ENCODE results near the gene ZDHHC24.

ZDHHC24 gene

DNA sequence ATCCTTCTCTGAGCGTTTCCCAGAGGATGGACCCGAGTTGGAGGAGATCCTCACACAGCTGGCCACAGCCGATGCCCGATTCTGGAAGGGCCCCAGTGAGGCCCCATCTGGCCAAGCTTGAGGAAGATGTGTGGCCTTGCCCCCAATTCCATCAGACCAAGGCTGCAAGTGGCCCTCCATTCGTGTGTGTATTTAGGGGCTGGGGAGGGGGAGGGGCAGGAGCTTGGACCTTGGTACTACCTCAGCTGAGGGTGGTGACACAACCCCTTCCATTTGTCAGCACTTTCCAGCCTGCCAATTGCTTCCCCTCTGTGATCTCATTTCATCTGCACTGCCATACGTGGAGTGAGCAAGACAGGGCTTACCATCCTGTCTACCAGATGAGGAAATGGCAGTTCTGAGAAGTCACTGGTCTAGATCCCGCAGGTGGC, 36.7 kb downstream of the ZDHHC24 start:
- intact Hi-C loops (cut with DNase I), result no loop called here
- DNase-seq, result peak in 2 of 10 donors; percentile 57 to 67

DNA sequence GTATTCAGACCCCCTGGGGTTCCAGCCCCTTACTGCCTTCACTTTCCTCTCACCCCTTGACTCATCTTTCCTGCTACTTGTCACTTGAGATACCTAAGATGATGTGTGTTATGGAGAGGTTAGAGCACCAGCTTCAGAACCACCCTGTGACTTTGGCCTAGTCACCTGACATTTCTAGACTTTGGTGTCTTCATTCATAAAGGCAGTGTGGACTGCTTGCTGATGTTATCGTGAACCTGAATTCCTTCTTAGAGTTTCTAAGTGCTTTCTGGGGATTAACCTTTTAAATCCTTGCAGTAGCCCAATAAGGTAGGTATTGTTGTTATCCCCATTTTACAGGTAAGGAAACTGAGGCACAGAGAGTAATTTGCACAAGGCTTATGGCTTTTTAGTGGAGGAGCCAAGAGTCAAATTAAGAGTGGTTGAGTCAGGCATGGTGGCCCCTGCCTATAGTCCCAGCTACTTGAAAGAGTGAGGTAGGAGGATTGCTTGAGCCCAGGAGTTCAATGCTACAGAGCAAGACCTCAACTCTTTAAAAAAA, 40.5 kb downstream of the ZDHHC24 start:
- DNase-seq, result no peak
- intact Hi-C loops (cut with DNase I), result no loop called here

DNA sequence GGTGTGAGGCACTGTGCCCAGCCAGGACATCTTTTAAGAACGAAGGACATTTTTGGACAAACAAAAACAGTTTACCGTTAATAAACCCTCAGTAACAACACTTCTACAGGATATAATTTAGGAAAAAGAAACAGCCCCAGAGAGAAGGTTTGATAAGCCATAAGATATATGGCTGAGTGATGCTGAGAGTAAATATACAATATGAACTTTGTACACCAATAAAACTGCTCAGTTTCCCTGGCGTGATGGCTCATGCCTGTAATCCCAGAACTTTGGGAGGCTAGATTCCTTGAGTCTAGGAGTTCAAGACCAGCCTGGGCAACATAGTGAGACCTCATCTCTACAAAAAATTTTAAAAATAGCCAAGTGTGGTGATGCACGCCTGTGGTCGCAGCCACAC, 47.3 kb downstream of the ZDHHC24 start:
- intact Hi-C loops (cut with DNase I), result no loop called here
- DNase-seq, result no peak

DNA sequence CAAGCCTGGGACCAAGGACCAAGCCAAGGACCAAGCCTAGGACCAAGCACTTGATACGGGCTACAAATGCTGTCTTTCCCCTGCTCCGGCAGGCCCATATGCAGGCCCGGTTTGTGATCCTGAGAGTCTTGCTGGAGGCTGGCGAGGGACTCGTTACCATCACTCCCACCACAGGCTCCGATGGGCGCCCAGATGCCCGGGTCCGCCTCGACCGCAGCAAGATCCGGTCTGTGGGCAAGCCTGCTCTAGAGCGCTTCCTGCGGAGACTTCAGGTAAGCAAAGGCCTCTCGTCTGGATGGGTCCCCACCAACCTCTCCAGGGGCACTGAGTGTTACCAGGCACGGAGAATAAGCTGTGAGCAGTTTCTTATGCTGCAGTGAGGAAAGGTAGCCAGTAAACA, 48.6 kb downstream of the ZDHHC24 start:
- intact Hi-C loops (cut with DNase I), result no loop called here
- DNase-seq, result peak in 2 of 10 donors; percentile 59 to 70

DNA sequence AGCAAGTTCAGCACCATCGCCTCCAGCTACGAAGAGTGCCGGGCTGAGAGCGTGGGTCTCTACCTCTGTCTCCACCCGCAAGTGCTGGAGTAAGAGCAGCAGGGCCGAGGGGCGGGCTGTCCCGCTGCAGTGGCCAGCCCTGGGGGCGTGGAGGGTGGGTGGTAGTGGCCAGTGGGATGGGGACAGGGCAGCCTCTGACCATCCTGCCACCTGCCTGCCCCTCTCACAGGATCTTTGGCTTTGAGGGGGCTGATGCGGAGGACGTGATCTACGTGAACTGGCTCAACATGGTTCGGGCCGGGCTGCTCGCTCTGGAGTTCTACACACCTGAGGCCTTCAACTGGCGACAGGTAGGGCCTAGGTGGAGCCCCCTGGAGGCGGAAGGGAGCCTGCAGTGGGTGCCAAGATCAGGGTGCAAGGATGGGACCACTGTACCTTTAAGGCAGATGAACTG, 50.4 kb downstream of the ZDHHC24 start:
- peak in 2 of 10 donors; percentile 58 to 70 for DNase-seq
- intact Hi-C loops (cut with DNase I), result no loop called here

DNA sequence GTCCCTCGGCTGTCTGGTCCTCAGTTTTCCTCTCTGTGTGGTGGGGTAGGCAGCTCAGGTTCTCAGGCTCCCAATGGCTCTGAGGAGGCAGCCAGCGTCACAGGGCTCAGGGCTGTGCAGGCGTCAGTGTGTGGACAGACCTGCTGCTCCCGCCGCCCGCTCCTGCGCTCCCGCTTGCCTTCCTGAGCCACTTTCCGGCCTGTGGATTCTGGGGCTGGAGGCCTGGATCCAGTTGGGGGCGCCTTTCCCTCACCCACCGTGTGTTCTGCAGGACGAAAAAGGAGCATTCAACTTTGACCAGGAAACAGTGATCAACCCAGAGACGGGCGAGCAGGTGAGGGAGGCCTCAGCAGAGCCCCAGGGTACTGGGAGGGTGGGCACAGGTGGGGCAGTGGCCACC, 50.9 kb downstream of the ZDHHC24 start:
- peak in 2 of 10 donors; percentile 35 to 76 for DNase-seq
- intact Hi-C loops (cut with DNase I), result no loop called here

DNA sequence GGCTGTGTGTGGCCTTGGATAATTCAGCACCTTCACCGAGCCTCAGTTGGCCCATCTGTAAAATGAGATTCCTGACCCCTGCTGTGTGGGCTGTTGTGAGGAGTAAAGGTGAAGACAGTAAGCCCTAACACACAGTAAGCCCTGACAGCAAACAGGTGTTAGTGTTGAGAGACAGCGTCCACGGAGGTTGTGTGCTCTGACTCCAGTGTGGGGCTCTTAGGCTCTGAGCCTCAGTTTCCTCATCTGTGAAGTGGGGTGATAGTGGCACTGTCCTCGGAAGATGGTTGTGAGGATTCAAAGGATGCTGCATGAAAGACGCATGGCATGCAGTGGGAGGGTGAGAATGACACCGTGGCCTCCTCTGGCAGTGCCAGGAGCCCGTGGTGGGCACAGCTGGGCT, 51.4 kb downstream of the ZDHHC24 start:
- intact Hi-C loops (cut with DNase I), result no loop called here
- DNase-seq, result peak in 1 of 10 donors; percentile 49

DNA sequence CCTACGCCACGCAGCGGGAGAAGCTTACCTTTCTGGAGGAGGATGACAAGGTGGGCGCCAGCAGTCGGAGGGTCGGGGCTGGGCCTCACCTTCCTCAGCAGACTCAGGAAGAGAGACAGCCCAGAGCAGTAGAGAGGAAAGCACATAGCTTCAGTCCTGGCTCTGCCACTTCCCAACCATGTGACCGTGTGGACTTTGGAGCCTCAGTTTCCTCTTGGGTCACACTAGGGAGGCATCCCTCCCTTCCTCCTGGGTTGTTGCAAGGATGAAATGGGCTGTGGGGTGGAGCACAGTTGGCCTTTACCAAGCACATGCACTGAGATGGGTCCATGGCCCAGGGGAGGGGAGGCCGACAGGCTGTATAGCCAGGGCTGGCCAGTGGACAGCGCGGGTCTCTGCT, 52.7 kb downstream of the ZDHHC24 start:
- intact Hi-C loops (cut with DNase I), result no loop called here
- DNase-seq, result peak in 1 of 10 donors; percentile 51

DNA sequence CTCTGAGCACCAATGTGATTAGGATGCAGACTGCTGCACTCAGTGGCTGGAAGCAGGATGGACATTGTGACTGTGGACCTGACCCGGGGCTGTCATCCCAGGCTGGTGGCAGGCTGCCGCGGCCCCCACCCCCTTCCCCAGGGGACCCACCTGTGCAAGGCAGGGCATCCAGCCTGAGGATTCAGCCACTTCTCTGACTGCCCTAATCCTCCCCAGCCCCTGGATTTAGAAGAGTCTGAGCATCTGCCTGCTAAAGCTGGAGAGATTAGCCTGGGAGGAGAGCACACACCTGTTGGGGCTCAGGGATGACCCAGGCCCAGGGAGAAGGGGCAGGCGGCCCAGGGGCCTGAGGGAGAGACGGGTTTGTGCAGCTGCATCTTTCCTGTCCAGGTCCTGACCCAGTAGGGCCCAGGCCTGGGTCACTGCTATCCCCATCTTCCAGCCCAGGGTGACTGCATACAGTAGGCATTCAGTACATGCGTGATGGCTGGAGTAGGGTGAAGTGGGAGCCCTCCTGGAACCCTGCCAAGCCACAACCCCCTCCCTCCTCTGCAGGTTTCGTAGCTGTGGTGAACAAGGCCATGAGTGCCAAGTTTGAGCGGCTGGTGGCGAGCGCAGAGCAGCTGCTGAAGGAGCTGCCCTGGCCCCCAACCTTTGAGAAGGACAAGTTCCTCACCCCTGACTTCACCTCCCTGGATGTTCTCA, 53.5 kb downstream of the ZDHHC24 start:
- intact Hi-C loops (cut with DNase I), result no loop called here
- peak in 1 of 10 donors; percentile 56 for DNase-seq

DNA sequence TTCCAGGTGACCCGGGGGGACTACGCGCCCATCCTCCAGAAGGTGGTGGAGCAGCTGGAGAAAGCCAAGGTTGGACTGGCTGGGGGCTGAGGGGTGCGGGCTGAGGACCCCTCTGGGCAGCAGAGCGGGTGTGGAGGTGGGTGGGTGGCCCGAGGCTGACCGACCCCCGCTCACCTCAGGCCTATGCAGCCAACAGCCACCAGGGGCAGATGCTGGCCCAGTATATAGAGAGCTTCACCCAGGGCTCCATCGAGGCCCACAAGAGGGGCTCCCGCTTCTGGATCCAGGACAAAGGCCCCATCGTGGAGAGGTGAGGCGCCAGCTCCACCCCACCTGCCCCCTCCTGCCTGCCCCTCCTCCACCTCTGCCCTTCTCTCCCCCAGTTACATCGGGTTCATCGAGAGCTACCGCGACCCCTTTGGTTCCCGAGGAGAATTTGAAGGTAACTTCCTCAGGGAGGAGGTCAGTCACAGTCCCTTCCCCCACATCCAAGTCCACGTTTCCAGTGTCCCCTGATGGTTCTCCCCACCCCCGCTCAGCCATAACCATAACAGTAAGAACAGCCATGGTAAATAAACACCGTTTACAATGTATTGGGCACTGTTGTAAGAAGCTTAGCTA, 54.4 kb downstream of the ZDHHC24 start:
- intact Hi-C loops (cut with DNase I), result no loop called here
- peak in 1 of 10 donors; percentile 34 for DNase-seq

DNA sequence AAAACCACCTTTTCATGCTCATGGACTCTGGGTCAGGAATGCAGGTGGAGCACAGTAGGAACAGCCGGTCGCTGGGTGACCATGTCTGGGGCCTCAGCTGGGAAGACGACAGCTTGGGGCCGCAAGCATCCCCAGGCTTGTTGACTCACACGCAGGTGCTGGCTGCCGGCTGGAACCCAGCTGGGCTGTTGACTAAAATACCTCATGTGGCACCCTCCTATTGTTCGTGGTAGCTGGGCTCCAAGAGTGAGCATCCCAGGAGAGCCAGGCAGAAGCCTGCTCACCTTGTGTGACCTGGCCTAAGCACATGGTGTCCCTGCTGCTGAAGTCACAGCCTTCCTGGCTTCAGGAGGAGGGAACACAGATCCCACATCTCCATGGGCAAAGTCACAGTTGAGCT, 56.2 kb downstream of the ZDHHC24 start:
- DNase-seq, result peak in 1 of 10 donors; percentile 76
- intact Hi-C loops (cut with DNase I), result no loop called here

DNA sequence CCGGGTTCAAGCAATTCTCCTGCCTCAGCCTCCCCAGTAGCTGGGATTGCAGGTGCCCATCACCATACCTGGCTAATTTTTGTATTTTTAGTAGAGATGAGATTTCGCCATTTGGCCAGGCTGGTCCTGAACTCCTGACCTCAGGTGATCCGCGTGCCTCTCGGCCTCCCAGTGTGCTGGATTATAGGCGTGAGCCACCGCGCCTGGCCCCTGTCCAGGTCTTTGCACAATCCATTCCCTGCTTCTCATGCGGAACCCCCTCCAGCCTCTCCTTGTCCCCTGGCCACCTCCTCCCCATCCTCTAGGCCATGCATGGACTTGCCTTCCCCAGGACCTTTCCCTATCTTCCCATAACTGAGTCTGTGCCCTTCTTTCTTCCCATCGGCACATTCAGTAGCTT, 56.9 kb downstream of the ZDHHC24 start:
- intact Hi-C loops (cut with DNase I), result no loop called here
- DNase-seq, result peak in 2 of 10 donors; percentile 44 to 59

DNA sequence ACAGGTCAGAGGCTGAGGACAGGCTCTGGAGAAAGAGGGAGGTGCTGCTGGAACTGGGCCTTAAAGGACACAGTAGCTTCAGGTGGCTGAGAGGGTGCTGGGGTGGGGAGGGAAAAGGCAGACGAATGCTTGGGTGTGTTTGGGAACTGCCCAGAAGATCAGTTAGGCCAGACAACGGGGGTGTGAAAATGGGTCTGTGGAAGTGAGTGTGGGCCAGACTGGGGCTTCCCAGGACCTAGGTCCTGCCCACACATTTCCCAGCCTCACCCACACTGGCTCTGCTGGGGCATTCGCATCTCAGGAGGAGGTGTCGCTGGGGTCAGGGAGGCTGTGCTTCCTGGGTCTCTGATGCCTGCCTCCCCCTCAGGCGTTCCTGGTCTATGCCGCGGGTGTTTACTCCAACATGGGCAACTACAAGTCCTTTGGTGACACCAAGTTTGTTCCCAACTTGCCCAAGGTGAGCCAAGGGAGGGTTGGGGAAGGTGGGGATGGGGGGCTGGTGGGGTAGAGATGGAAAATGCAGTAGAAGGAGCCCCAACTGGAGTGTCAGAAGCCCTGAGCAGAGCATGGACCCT, 61.0 kb downstream of the ZDHHC24 start:
- DNase-seq, result peak in 1 of 10 donors; percentile 43
- intact Hi-C loops (cut with DNase I), result no loop called here

DNA sequence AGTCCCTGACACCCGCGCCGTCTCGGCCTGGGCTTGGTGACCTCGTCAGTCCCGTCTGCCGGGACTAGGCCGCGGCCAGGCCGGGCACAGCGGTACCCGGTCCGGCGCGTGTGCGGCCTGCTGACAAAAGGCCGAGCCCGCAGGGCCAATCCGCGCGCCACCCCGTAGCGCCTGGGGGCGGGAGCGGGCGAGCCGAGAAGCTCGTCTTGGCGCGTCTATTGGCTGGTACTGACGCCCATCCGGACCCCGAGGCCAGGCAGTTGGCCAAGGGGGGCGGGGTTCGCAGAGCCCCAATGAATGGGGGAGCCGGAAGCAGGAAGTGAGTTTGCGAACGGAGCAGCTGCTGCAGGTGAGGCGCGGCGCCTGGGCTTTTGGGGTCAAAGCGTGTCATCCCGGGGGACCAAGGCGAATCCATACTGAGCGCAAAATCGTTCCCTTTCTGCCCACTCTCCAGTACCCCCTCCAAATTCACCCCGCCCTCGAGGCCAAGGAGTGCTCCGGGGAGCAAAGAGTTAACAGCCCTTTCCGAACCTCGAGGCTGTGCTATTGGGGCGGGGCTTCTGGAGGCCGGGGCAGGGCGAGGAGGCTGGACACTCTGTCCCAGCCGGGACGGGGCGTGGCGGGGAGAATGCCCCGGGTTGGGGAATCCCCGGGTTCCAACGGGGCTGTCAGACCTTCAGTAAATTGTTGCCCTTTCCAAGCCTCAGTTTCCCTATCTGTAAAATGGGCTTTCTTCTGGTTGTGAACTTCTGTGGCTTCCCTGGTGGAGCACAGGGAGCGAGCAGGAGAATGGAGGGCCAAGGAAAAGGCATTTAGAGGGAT, 65.5 kb downstream of the ZDHHC24 start, which contains the start of gene DPP3:
Gene DPP3, plus strand, starts transcription at position 318 of the 822 bp plus-strand sequence. CDS start 1,767 bp downstream, outside the sequence.
- peak; percentile 95 to 100 (median 97) for DNase-seq
- intact Hi-C loops (cut with DNase I), result no loop called here

DNA sequence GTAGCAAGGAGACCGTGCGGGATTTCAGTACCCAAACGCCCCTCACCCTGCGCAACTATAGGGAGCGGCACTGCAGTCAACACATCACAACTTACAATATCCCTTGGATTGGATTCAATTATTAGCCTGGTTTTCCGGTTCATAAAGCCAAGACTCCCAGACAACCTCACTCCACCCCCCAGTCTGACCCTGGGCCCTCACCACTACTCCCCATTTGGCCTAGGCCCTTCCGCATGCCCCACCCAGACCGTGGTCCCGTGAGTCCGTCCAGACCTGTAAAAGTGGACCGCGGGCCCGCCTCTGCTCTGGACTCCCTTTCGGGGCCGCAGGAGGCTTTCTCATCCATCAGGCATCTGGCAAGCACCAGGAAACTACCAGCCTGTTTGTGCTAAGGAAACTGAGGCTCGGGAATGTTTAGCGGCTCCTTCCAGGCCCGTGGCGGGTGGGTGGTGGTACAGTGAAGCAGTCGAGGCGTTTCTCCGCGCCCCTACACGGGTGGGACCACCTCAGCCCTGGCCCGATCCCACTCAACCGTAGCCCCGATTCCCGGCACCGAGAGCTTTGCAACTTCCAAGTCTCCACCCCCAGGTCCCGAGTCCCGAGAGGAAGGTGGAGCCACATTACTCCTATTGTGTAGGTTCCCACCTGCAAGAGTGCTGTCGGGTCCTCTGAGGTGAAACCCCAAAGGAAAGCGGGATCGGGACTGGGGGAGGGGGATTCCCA, 66.3 kb downstream of the ZDHHC24 start:
- peak in 3 of 10 donors; percentile 23 to 86 (median 32) for DNase-seq
- intact Hi-C loops (cut with DNase I), result no loop called here

DNA sequence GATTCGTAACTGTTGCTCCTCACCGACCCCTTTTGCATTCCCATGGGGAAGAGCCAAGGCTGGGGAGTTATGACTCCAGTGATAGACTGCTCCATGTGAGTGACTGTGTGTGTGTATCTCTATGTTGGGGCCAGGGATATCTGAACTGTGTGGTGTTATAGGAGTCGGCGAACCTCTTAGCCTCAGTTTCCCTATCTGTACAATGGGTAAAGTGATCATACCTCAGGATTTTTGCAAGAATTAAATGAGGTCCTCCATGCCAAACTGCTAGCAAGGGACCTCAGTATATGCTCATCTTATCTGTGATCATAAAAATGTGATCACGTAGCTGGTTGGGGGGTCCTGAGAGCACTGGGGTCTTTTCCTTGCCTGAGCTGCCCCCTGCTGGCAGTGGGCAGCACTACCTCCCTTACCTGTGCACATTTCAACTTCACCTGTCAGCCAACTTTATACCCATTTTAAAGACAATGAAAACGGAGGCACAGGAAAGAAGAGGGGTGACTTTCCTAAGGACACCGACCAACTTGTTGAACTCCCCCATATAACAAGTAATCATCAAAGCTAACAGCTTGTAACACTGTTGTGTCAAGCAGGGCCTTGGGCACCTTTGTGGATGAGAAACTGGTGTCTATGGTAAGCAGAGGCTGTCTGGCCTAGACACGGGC, 67.0 kb downstream of the ZDHHC24 start:
- intact Hi-C loops (cut with DNase I), result no loop called here
- DNase-seq, result peak in 1 of 10 donors; percentile 34

DNA sequence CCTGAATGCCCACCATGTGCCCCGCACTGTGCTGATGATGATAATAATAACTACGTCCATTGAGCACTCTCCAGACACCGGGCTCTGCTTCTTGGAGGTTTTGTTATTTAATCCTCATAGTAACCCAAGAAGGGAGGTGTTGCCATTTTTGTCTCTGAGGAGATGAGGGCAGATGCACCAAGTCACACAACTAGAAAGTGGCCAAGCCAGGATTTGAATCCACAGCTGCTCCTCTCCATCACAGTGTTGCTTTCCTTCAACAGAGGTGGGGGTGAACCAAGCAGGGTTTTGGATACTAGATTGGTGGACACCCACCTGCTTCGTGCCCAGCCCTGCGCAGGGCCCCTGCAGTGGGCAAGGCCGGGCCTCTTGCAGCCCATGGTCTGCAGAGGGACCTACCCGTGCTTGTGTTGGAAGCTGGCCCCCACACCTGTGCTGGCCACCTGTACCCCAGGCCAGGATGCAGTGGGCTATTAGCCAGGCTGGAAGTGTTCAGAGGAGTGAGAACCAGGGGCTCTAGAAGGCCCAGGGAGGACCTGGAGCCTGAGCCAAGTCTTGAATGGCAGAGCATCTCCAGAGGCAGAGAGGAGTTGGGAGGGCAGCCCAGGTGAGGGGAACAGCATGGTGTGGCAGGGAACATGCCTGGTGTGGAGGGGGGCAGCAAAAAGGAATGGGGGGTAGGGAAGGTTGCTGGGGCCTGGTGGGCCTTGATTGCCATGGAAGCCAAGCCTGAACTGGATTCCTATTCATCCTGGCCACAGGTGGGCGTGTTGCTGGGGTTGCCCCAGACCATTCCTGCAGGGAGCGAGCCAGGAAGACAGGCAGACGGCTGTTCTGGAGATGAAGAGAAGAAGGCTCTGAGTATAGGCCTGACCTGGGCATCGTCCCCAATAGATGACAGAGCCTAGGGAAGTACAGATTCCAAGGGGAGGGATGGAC, 68.3 kb downstream of the ZDHHC24 start:
- intact Hi-C loops (cut with DNase I), result no loop called here
- peak in 2 of 10 donors; percentile 69 to 82 for DNase-seq

DNA sequence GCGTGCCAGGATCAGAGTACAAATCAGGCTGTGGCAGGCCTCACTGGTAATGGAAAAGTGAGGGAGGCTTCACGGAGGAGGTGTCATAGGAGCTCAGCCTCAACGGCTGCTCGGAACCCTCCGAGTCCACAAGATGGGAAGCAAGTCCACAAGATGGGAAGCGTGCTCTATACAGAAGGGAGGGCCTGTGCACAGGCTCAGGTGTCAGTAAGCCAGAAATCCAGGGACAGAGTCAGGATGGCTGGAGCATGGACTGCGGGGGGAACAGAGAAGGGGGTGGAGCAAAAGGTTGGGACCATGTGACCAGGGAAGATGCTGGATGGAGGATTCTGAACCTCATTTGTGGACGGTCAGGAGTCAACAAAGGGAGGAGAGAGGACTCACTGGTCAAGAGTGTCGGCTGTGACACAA, 69.0 kb downstream of the ZDHHC24 start:
- intact Hi-C loops (cut with DNase I), result no loop called here
- DNase-seq, result peak in 2 of 10 donors; percentile 42 to 81

Measured in posterior cingulate gyrus (tissue), 11 donors.